Activated naive CD8-positive, alpha-beta T cell treated with anti-CD3 and anti-CD28 coated beads for 36 hours (primary cell): ENCODE results near the gene SPAST. TPM values are rescaled to one million over a fixed set of nuclear protein-coding genes. Genes with fewer than 3 reads are reported as not detected.
A peak's percentile ranks its signal among the peaks of the same experiment; 100 is the strongest.
"Not testable (repeated sequence)": the region's sequence is repeated elsewhere in the genome, so short reads cannot be mapped to it uniquely, and the experiment has no call there.

ENCODE experiments used
- DNase-seq: peaks from one replicate; pipeline ENCODE4 v3.0.0; 2021
- H3K27ac Mint-ChIP-seq: one replicate; pipeline ENCODE4 v1.8.0; 2022; ENCODE audit warnings: mild to moderate bottlenecking, moderate library complexity, mixed read lengths
- H3K27me3 Mint-ChIP-seq: one replicate; pipeline ENCODE4 v1.8.0; 2022; ENCODE audit warnings: mild to moderate bottlenecking, mixed read lengths
- H3K36me3 Mint-ChIP-seq: one replicate; pipeline ENCODE4 v1.8.0; 2021; ENCODE audit warnings: mild to moderate bottlenecking, mixed read lengths
- H3K4me1 Mint-ChIP-seq: one replicate; pipeline ENCODE4 v1.8.0; 2021; ENCODE audit warnings: mixed read lengths
- H3K4me3 Mint-ChIP-seq: one replicate; pipeline ENCODE4 v1.8.0; 2022; ENCODE audit warnings: mild to moderate bottlenecking, moderate library complexity, mixed read lengths
- H3K9me3 Mint-ChIP-seq: one replicate; pipeline ENCODE4 v1.8.0; 2022; ENCODE audit warnings: mixed read lengths
- total RNA-seq, 2 experiments: library from RNA; stranded (reverse); gene quantifications; one replicate each; pipeline ENCODE4 v1.2.3, GENCODE V29; 2021

Gene SPAST
- total RNA-seq, 2 experiments from 2014 or later = 17.9 to 18.0 TPM

GRCh38 chr2:32067549-32067948 lies 4.2 kb downstream of the SPAST start:
- peaks cover 7% of the 10 kb centered on the region for H3K36me3 Mint-ChIP-seq
- no peak overlapping the region for H3K4me3 Mint-ChIP-seq
- no peak for DNase-seq
- no peaks in the 10 kb centered on the region for H3K9me3 Mint-ChIP-seq
- H3K27me3 Mint-ChIP-seq = no peaks in the 10 kb centered on the region
- H3K4me1 Mint-ChIP-seq = peaks cover 32% of the 10 kb centered on the region
- H3K27ac Mint-ChIP-seq = no peak overlapping the region

DNA sequence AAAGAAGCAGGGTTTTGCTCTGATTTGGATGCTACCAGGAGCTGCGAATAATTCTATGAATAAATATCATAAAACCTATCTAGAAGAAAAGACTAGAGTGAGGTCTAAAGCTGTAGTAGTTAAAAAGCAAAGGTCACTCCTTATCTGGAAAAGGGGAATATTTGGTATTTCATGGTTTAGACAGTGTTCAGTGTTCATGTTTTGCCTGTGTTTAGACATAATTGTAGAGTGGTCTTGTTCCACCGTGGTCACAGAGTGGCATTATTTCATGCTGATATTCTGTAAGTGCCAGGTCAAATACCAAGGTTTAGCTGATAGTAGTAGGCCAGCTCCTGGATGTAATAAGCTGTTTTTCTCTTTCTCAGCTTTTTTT lies 10.8 kb downstream of the SPAST start:
- Mint-ChIP-seq H3K4me1 (peaks cover 28% of the 10 kb centered on the region), H3K4me3 (no peak overlapping the region), H3K36me3 (peaks cover 10% of the 10 kb centered on the region), H3K27me3 (no peaks in the 10 kb centered on the region), H3K27ac (no peak overlapping the region), H3K9me3 (no peaks in the 10 kb centered on the region)
- DNase-seq = no peak

DNA sequence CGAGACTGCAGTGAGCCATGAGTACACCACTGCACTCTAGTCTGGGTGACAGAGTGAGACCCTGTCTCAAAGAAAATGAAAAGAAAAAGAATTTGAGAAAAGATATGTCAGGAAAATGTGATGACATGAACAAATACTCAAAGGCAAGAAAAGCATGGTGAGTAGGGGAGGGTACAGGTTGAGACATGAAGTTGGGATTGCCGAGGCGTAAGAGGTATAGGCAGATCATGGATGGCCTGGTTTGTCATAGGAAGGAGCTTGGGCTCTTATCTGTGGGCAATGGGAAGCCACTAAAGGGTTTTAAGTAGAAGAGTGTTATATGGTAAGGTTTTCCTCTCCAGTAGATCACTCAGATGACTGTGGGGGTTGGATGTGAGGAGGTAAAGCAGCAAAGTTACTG lies 32.3 kb downstream of the SPAST start:
- Mint-ChIP-seq H3K9me3 (no peaks in the 10 kb centered on the region), H3K36me3 (peaks cover 10% of the 10 kb centered on the region), H3K27ac (no peak overlapping the region), H3K27me3 (no peaks in the 10 kb centered on the region), H3K4me1 (no peaks in the 10 kb centered on the region), H3K4me3 (no peak overlapping the region)
- DNase-seq = no peak

DNA sequence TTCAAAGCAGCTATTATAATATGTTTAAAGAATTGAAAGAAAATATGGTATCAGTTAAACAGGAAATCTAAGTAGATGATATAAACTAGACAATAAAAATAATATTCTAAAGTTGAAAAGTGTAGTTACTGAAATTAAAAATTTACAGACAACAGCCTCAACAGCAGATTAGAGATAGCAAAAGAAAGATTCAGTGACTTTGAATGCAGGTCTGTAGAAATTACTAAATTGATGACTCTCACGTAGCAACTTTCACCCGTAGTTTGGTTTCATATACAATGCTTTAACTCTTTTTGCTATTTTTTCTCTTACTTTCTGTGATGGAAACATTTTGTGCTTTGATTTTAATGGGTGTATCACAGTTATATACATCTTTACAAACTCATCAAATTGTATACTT lies 44.8 kb downstream of the SPAST start:
- peaks cover 7% of the 10 kb centered on the region for H3K4me1 Mint-ChIP-seq
- peaks cover 44% of the 10 kb centered on the region for H3K36me3 Mint-ChIP-seq
- no peak overlapping the region for H3K4me3 Mint-ChIP-seq
- H3K9me3 Mint-ChIP-seq = peaks cover 4% of the 10 kb centered on the region
- DNase-seq = no peak
- no peaks in the 10 kb centered on the region for H3K27me3 Mint-ChIP-seq
- no peak overlapping the region for H3K27ac Mint-ChIP-seq

- H3K4me1 Mint-ChIP-seq = peaks cover 21% of the 10 kb centered on the region
- no peaks in the 10 kb centered on the region for H3K9me3 Mint-ChIP-seq
- H3K4me3 Mint-ChIP-seq = no peak overlapping the region
- H3K27me3 Mint-ChIP-seq = no peaks in the 10 kb centered on the region
- DNase-seq = no peak
- H3K27ac Mint-ChIP-seq = peak overlapping the region; percentile 42
- H3K36me3 Mint-ChIP-seq = peaks cover 5% of the 10 kb centered on the region
Measured at GRCh38 chr2:32118055-32118454, 54.7 kb downstream of the SPAST start.

GRCh38 chr2:32119161-32119560 lies 55.8 kb downstream of the SPAST start:
- Mint-ChIP-seq H3K4me3 (no peak overlapping the region), H3K27me3 (no peaks in the 10 kb centered on the region), H3K27ac (no peak overlapping the region), H3K36me3 (peaks cover 8% of the 10 kb centered on the region), H3K9me3 (no peaks in the 10 kb centered on the region), H3K4me1 (peaks cover 21% of the 10 kb centered on the region)
- no peak for DNase-seq

DNA sequence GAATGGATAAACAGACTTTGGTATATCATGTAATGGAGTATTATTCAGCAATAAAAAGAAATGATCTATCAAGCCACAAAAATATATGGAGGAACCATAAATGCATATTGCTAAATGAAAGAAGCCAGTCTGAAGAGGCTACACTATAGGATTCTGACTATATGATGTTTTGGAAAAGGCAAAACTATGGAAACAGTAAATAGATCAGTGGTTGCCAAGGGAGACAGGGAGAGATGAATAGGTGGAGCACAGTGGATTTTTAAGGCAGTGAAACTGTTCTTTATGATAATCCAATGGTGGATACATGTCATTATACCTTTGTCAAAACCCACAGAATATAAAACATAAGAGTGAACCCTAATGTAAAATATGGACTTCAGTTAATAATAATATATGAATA lies 61.3 kb downstream of the SPAST start:
- H3K27me3 Mint-ChIP-seq = no peaks in the 10 kb centered on the region
- no peak overlapping the region for H3K27ac Mint-ChIP-seq
- no peaks in the 10 kb centered on the region for H3K9me3 Mint-ChIP-seq
- H3K4me1 Mint-ChIP-seq = peaks cover 10% of the 10 kb centered on the region
- no peak overlapping the region for H3K4me3 Mint-ChIP-seq
- peaks cover 12% of the 10 kb centered on the region for H3K36me3 Mint-ChIP-seq
- no peak for DNase-seq

GRCh38 chr2:32128636-32129035 lies 65.3 kb downstream of the SPAST start:
- no peak overlapping the region for H3K4me3 Mint-ChIP-seq
- no peak overlapping the region for H3K27ac Mint-ChIP-seq
- H3K36me3 Mint-ChIP-seq = peaks cover 9% of the 10 kb centered on the region
- no peaks in the 10 kb centered on the region for H3K4me1 Mint-ChIP-seq
- DNase-seq = no peak
- no peaks in the 10 kb centered on the region for H3K9me3 Mint-ChIP-seq
- H3K27me3 Mint-ChIP-seq = no peaks in the 10 kb centered on the region

DNA sequence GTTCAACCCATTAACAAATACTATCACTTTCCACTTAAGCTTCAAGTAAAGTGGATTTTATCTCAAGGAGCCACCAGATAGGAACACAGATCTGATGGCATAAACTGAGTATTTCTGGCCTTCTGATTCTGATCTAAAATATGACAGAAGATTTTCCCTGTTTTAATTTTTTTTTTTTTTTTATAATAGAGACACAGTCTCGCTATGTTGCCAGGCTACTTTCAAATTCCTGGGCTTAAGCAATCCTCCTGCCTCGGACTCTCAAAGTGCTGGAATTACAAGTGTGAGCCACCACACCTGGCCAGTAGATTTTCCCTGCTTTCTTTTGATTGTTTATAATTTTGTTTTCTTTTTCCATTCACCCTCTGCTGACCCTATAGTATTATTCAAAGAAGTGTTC lies 65.7 kb downstream of the SPAST start:
- H3K27ac Mint-ChIP-seq = no peak overlapping the region

GRCh38 chr2:32135409-32135808 lies 72.1 kb downstream of the SPAST start:
- DNase-seq = no peak
- no peaks in the 10 kb centered on the region for H3K27me3 Mint-ChIP-seq

More for the DNA sequence above, 65.7 kb downstream of the SPAST start:
- Mint-ChIP-seq H3K27me3 (no peaks in the 10 kb centered on the region), H3K4me1 (no peaks in the 10 kb centered on the region), H3K36me3 (peaks cover 9% of the 10 kb centered on the region), H3K4me3 (no peak overlapping the region), H3K9me3 (no peaks in the 10 kb centered on the region)
- no peak for DNase-seq

GRCh38 chr2:32136097-32136496 lies 72.7 kb downstream of the SPAST start:
- DNase-seq = no peak
- H3K36me3 Mint-ChIP-seq = peaks cover 9% of the 10 kb centered on the region
- H3K27ac Mint-ChIP-seq = no peak overlapping the region
- no peaks in the 10 kb centered on the region for H3K9me3 Mint-ChIP-seq
- no peaks in the 10 kb centered on the region for H3K27me3 Mint-ChIP-seq
- H3K4me3 Mint-ChIP-seq = no peak overlapping the region
- no peaks in the 10 kb centered on the region for H3K4me1 Mint-ChIP-seq

More at GRCh38 chr2:32135409-32135808, 72.1 kb downstream of the SPAST start:
- Mint-ChIP-seq H3K4me3 (no peak overlapping the region), H3K4me1 (no peaks in the 10 kb centered on the region), H3K27ac (no peak overlapping the region), H3K36me3 (peaks cover 10% of the 10 kb centered on the region), H3K9me3 (no peaks in the 10 kb centered on the region)

- H3K27me3 Mint-ChIP-seq, DNase-seq, H3K27ac Mint-ChIP-seq, H3K4me3 Mint-ChIP-seq, H3K9me3 Mint-ChIP-seq, H3K36me3 Mint-ChIP-seq, H3K4me1 Mint-ChIP-seq: not testable (repeated sequence)
Measured at GRCh38 chr2:32151544-32151943, 88.2 kb downstream of the SPAST start.

DNA sequence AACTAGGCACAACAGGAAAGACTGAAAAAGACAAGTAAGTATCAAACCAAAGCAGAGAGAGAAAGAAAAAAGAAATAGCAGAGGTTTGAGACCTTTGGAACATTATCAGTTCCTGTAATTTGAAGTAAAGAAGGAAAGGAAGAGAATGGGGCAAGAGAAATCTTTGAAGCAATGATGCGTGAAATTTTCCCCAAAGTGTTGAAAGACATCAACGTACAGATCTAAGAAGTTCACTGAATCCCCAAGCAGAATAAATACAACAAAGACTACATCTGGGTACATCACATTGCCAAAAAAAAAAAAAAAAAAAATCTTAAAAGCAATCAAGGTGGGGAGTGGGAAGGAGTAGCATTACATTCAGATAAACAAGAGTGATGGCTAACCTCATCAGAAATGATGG lies 96.3 kb downstream of the SPAST start:
- DNase-seq = no peak
- Mint-ChIP-seq H3K4me1 (peaks cover 5% of the 10 kb centered on the region), H3K27me3 (no peaks in the 10 kb centered on the region), H3K36me3 (peaks cover 9% of the 10 kb centered on the region), H3K27ac (no peak overlapping the region), H3K4me3 (no peak overlapping the region), H3K9me3 (peaks cover 4% of the 10 kb centered on the region)

- no peak for DNase-seq
- Mint-ChIP-seq H3K4me1 (peaks cover 6% of the 10 kb centered on the region), H3K9me3 (peaks cover 4% of the 10 kb centered on the region), H3K27me3 (no peaks in the 10 kb centered on the region), H3K27ac (no peak overlapping the region), H3K36me3 (peaks cover 7% of the 10 kb centered on the region), H3K4me3 (no peak overlapping the region)
Measured at GRCh38 chr2:32161296-32161695, 97.9 kb downstream of the SPAST start.

- Mint-ChIP-seq H3K36me3 (peaks cover 17% of the 10 kb centered on the region), H3K4me1 (peaks cover 25% of the 10 kb centered on the region), H3K4me3 (peak overlapping the region; percentile 94), H3K27ac (peak overlapping the region; percentile 25)
- H3K27me3 Mint-ChIP-seq, H3K9me3 Mint-ChIP-seq, DNase-seq: not testable (repeated sequence)
Measured at GRCh38 chr2:32164254-32164653, 100.9 kb downstream of the SPAST start.

DNA sequence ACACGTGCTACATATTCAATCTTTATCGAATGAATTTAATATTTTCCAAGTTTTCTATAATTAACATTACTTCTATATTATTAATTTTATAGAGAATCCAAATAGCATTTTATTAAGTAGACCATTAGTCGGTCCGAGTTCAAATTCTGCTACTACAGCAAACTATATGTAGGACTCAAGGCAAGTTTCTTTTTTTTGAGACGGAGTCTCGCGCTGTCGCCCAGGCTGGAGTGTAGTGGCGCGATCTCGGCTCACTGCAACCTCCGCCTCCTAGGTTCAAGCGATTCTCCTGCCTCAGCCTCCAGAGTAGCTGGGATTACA lies 101.6 kb downstream of the SPAST start:
- not testable (repeated sequence) for DNase-seq, H3K9me3 Mint-ChIP-seq, H3K27me3 Mint-ChIP-seq
- peak overlapping the region; percentile 94 for H3K4me3 Mint-ChIP-seq
- peaks cover 25% of the 10 kb centered on the region for H3K4me1 Mint-ChIP-seq
- H3K36me3 Mint-ChIP-seq = peaks cover 15% of the 10 kb centered on the region
- peak overlapping the region; percentile 94 for H3K27ac Mint-ChIP-seq

DNA sequence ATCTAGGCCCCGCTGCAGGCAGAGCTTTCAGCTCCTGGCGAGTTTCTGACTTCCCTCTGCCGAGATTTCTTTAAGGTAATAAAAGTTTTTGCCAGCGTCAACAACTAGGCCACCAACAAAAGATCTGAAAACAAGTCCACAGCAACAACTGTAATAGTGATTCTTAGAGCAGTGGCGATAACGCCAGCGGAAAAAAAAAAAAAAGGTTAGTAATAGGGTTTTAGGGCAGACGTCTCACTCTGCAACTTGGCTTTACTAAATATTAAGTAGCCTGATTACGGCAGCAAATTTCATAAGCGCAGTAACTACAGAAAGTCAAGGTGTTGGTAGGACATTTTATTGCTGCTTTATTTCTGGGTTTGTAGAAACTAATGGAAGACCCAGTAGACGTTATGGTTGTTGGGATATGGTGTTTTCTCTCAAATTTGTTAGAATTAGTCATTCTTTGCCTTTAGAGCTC lies 102.8 kb downstream of the SPAST start:
- H3K27ac Mint-ChIP-seq = peak overlapping the region; percentile 94
- H3K36me3 Mint-ChIP-seq = peaks cover 20% of the 10 kb centered on the region
- DNase-seq = no peak
- H3K4me1 Mint-ChIP-seq = peaks cover 28% of the 10 kb centered on the region
- H3K4me3 Mint-ChIP-seq = peak overlapping the region; percentile 94
- H3K9me3 Mint-ChIP-seq = no peaks in the 10 kb centered on the region
- H3K27me3 Mint-ChIP-seq = no peaks in the 10 kb centered on the region
